Chondrocyte (in vitro differentiated cells): ENCODE measurements around the gene RSAD1. TPM values are rescaled to one million over a fixed set of nuclear protein-coding genes. Genes with fewer than 3 reads are reported as not detected.

ENCODE experiments used
- DNase-seq: peaks from one replicate; pipeline ENCODE4 v3.0.0; 2021; ENCODE audit warnings: mixed read lengths, low spot score
- H3K27ac Mint-ChIP-seq: one replicate; pipeline ENCODE4 v1.8.0; 2021; ENCODE audit warnings: mild to moderate bottlenecking, moderate library complexity, mixed read lengths; ENCODE audit not compliant: unreplicated experiment
- H3K27me3 Mint-ChIP-seq: 2 replicates; pipeline ENCODE4 v1.8.0; 2021; ENCODE audit warnings: low read depth, mixed read lengths
- H3K36me3 Mint-ChIP-seq: 2 replicates; pipeline ENCODE4 v1.8.0; 2021; ENCODE audit warnings: low read depth, mixed read lengths
- H3K4me1 Mint-ChIP-seq: 2 replicates; pipeline ENCODE4 v1.8.0; 2021; ENCODE audit warnings: low read depth, mild to moderate bottlenecking, mixed read lengths
- H3K4me3 Mint-ChIP-seq: one replicate; pipeline ENCODE4 v1.8.0; 2021; ENCODE audit warnings: mild to moderate bottlenecking, moderate library complexity, mixed read lengths; ENCODE audit not compliant: unreplicated experiment
- H3K9me3 Mint-ChIP-seq: 2 replicates; pipeline ENCODE4 v1.8.0; 2021; ENCODE audit warnings: low read depth, mixed read lengths
- CTCF ChIP-seq: fragments of 200-600 bp; sonication (generic); IDR thresholded peaks from 2 replicates; pipeline ENCODE4 v1.5.0; 2021; ENCODE audit warnings: antibody characterized with exemption, mild to moderate bottlenecking, moderate library complexity
- total RNA-seq: library from RNA; stranded (reverse); gene quantifications from 3 replicates; pipeline ENCODE4 v1.2.1, GENCODE V29; 2021

The RSAD1 gene
- total RNA-seq, 1 donor from 2014 or later, result 29.8 TPM

GRCh38 chr17:50535407-50535806, 56.7 kb downstream of the RSAD1 start:
- Mint-ChIP-seq H3K9me3 (no peaks in the 10 kb centered on the region), H3K36me3 (no peaks in the 10 kb centered on the region), H3K4me3 (no peak overlapping the region), H3K4me1 (peaks cover 14% of the 10 kb centered on the region), H3K27ac (no peak overlapping the region), H3K27me3 (peaks cover 23% of the 10 kb centered on the region)
- TF ChIP-seq CTCF, result no peak
- DNase-seq, result no peak

Other genes with a start within 250 kb of the RSAD1 start
- gene TMEM92, start 204.4 kb upstream of the RSAD1 start, total RNA-seq, result 1.6 to 1.7 TPM (median 1.7 TPM) in 3 replicates
- gene XYLT2, start 132.7 kb upstream of the RSAD1 start, total RNA-seq, result 33.5 to 34.1 TPM (median 33.7 TPM) in 3 replicates
- gene MRPL27, start 105.7 kb upstream of the RSAD1 start, total RNA-seq, result 48.7 to 61.4 TPM (median 49.8 TPM) in 3 replicates
- 1.9 to 6.8 TPM (median 2.5 TPM) in 3 replicates for gene EME1, start 105.6 kb upstream of the RSAD1 start, total RNA-seq
- gene LRRC59, start 81.3 kb upstream of the RSAD1 start, total RNA-seq, result 144 to 162 TPM (median 148 TPM) in 3 replicates
- 17.4 to 22.5 TPM (median 19.9 TPM) in 3 replicates for gene ACSF2, start 52.6 kb upstream of the RSAD1 start, total RNA-seq
- 0.12 TPM in 1 of 3 replicates, not detected in the others for gene CHAD, start 10.0 kb upstream of the RSAD1 start, total RNA-seq
- gene MYCBPAP, start 29.6 kb downstream of the RSAD1 start, total RNA-seq, result 0.99 to 1.2 TPM (median 1.00 TPM) in 3 replicates
- not detected in 3 replicates for gene EPN3, start 53.9 kb downstream of the RSAD1 start, total RNA-seq
- 51.0 to 60.1 TPM (median 51.8 TPM) in 3 replicates for gene SPATA20, start 68.3 kb downstream of the RSAD1 start, total RNA-seq
- gene CACNA1G, start 81.9 kb downstream of the RSAD1 start, total RNA-seq, result 0.05 to 0.41 TPM (median 0.10 TPM) in 3 replicates
- gene ABCC3, start 156.0 kb downstream of the RSAD1 start, total RNA-seq, result 1.9 to 16.0 TPM (median 2.8 TPM) in 3 replicates
- 34.6 to 39.4 TPM (median 36.1 TPM) in 3 replicates for gene ANKRD40, start 229.1 kb downstream of the RSAD1 start, total RNA-seq
- gene LUC7L3, start 240.7 kb downstream of the RSAD1 start, total RNA-seq, result 71.5 to 99.0 TPM (median 73.9 TPM) in 3 replicates